WTC11 (cell line): ENCODE results near the gene FTCD. TPM values are rescaled to one million over a fixed set of nuclear protein-coding genes. Genes with fewer than 3 reads are reported as not detected.

Experiments
- ATAC-seq: fragments of 200-7000 bp; cut with Tn5 transposase; 2 replicates; pipeline ENCODE4 v1.10.0; 2021; ENCODE audit warnings: mild to moderate bottlenecking, moderate library complexity
- CTCF ChIA-PET: fragments of 300-600 bp; sonication (Branson Sonifier 250); formaldehyde crosslinking; loops from one replicate; lab custom pipeline; 2021; ENCODE audit warnings: antibody characterized with exemption; lab: Charles Lee
- POLR2A ChIA-PET: fragments of 350-600 bp; sonication (Branson Sonifier 250); formaldehyde crosslinking; loops from one replicate; lab custom pipeline; 2021; ENCODE audit warnings: antibody characterized with exemption; lab: Charles Lee
- DNase-seq: peaks from one replicate; pipeline ENCODE4 v3.0.0; 2021; ENCODE audit warnings: low spot score
- H3K27ac Mint-ChIP-seq: 2 replicates; pipeline ENCODE4 v1.8.0; 2021; ENCODE audit warnings: mixed read lengths
- H3K27me3 Mint-ChIP-seq: 2 replicates; pipeline ENCODE4 v1.8.0; 2021; ENCODE audit warnings: low read depth, mild to moderate bottlenecking, moderate library complexity, mixed read lengths
- H3K36me3 Mint-ChIP-seq: 2 replicates; pipeline ENCODE4 v1.8.0; 2021; ENCODE audit warnings: mixed read lengths
- H3K4me1 Mint-ChIP-seq: 2 replicates; pipeline ENCODE4 v1.8.0; 2022; ENCODE audit warnings: mixed read lengths
- H3K4me3 Mint-ChIP-seq: 2 replicates; pipeline ENCODE4 v1.8.0; 2021; ENCODE audit warnings: mild to moderate bottlenecking, moderate library complexity, mixed read lengths
- H3K9me3 Mint-ChIP-seq: 2 replicates; pipeline ENCODE4 v1.8.0; 2021; ENCODE audit warnings: mixed read lengths
- ATF2 ChIP-seq: sonication (generic); formaldehyde crosslinking; IDR thresholded peaks from 2 replicates; pipeline ENCODE4 v1.8.1; 2022; ENCODE audit warnings: low read depth, missing genetic modification reagents, borderline replicate concordance
- E2F4 ChIP-seq: sonication (generic); formaldehyde crosslinking; IDR thresholded peaks from 2 replicates; pipeline ENCODE4 v1.8.1; 2022; ENCODE audit warnings: low read depth, mild to moderate bottlenecking, moderate library complexity, missing genetic modification reagents, borderline replicate concordance
- ELF4 ChIP-seq: sonication (generic); formaldehyde crosslinking; IDR thresholded peaks from 2 replicates; pipeline ENCODE4 v1.8.1; 2022; ENCODE audit warnings: low read depth, mild to moderate bottlenecking, moderate library complexity, missing genetic modification reagents
- MLX ChIP-seq: sonication (generic); formaldehyde crosslinking; IDR thresholded peaks from 2 replicates; pipeline ENCODE4 v1.8.1; 2023; ENCODE audit warnings: mild to moderate bottlenecking, missing genetic modification reagents, moderate library complexity
- PRDM15 ChIP-seq: sonication (generic); formaldehyde crosslinking; IDR thresholded peaks from 2 replicates; pipeline ENCODE4 v1.8.0; 2022; ENCODE audit warnings: missing genetic modification reagents
- PREB ChIP-seq: sonication (generic); formaldehyde crosslinking; IDR thresholded peaks from 2 replicates; pipeline ENCODE4 v1.8.1; 2022; ENCODE audit warnings: mild to moderate bottlenecking, missing genetic modification reagents, moderate library complexity, borderline replicate concordance
- RORB ChIP-seq: fragments of 250-450 bp; sonication (Bioruptor Pico); IDR thresholded peaks from 2 replicates; pipeline ENCODE4 v1.9.0; 2021; ENCODE audit warnings: mild to moderate bottlenecking
- TP53 ChIP-seq: sonication (generic); formaldehyde crosslinking; IDR thresholded peaks from 2 replicates; pipeline ENCODE4 v1.8.1; 2023; ENCODE audit warnings: mild to moderate bottlenecking, missing genetic modification reagents
- ZNF138 ChIP-seq: sonication (generic); formaldehyde crosslinking; conservative IDR thresholded peaks from 2 replicates; pipeline ENCODE4 v1.8.1; 2022; ENCODE audit warnings: mild to moderate bottlenecking, moderate library complexity, missing genetic modification reagents
- ZNF232 ChIP-seq: sonication (generic); formaldehyde crosslinking; IDR thresholded peaks from 2 replicates; pipeline ENCODE4 v1.8.0; 2022; ENCODE audit warnings: mild to moderate bottlenecking, missing genetic modification reagents
- ZNF423 ChIP-seq: fragments of 250-450 bp; sonication (Bioruptor Pico); IDR thresholded peaks from 2 replicates; pipeline ENCODE4 v2.1.2; 2022; ENCODE audit warnings: mild to moderate bottlenecking, moderate library complexity
- ZNF425 ChIP-seq: fragments of 250-450 bp; sonication (Bioruptor Pico); conservative IDR thresholded peaks from 2 replicates; pipeline ENCODE4 v1.9.0; 2021; ENCODE audit warnings: mild to moderate bottlenecking
- ZNF532 ChIP-seq: fragments of 250-450 bp; sonication (Bioruptor Pico); IDR thresholded peaks from 2 replicates; pipeline ENCODE4 v1.9.0; 2021; ENCODE audit warnings: mild to moderate bottlenecking, borderline replicate concordance
- ZNF671 ChIP-seq: fragments of 250-450 bp; sonication (Bioruptor Pico); IDR thresholded peaks from 2 replicates; pipeline ENCODE4 v1.8.0; 2021; ENCODE audit warnings: mild to moderate bottlenecking
- total RNA-seq: library from RNA; stranded (reverse); gene quantifications from 3 replicates; pipeline ENCODE4 v1.2.3, GENCODE V29; 2021

Gene FTCD
- total RNA-seq, 1 experiment from 2014 or later, result 6.1 TPM

- no peak for TF ChIP-seq E2F4 (CRISPR knock-in tag)
- TF ChIP-seq PRDM15 (CRISPR knock-in tag), result 0 out of 2 replicates have a peak, but pooled peaks have one; percentile 9
- DNase-seq (peak; percentile 25), ATAC-seq (peak; percentile 69)
- Mint-ChIP-seq H3K27ac (no peak overlapping the region), H3K4me3 (no peak overlapping the region), H3K4me1 (peaks cover 12% of the 10 kb centered on the region), H3K27me3 (peaks cover 2% of the 10 kb centered on the region; the same call in 1 of the 2 replicates), H3K9me3 (peaks cover 35% of the 10 kb centered on the region), H3K36me3 (peaks cover 62% of the 10 kb centered on the region)
- POLR2A ChIA-PET, result no interaction called here
- CTCF ChIA-PET, result interaction anchor here (0.5 to 2.0 kb wide), 9 partner anchors 13 to 140 kb away, joined by 3 to 13 read pairs (median 4); no protein-coding TSS in a partner anchor
Measured at GRCh38 chr21:46110499-46111192, 44.7 kb downstream of the FTCD start.

- ChIA-PET POLR2A (no interaction called here), CTCF (interaction anchor here (0.9 to 2.0 kb wide), 4 partner anchors 34 to 137 kb away, joined by 3 to 13 read pairs (median 6); no protein-coding TSS in a partner anchor)
- peaks cover 12% of the 10 kb centered on the region for H3K4me1 Mint-ChIP-seq
- peaks cover 59% of the 10 kb centered on the region for H3K36me3 Mint-ChIP-seq
- H3K4me3 Mint-ChIP-seq, result no peak overlapping the region
- no peak for DNase-seq
- H3K27me3 Mint-ChIP-seq, result peaks cover 2% of the 10 kb centered on the region; the same call in 1 of the 2 replicates
- no peak overlapping the region for H3K27ac Mint-ChIP-seq
- peaks cover 36% of the 10 kb centered on the region for H3K9me3 Mint-ChIP-seq
- no peak for ATAC-seq
- no peak for TF ChIP-seq ZNF671 (CRISPR knock-in tag)
- no peak for TF ChIP-seq ELF4 (CRISPR knock-in tag)
- TF ChIP-seq TP53 (CRISPR knock-in tag), result no peak
- no peak for TF ChIP-seq E2F4 (CRISPR knock-in tag)
- TF ChIP-seq ATF2, result no peak
- TF ChIP-seq ZNF425 (CRISPR knock-in tag), result no peak
- TF ChIP-seq RORB (CRISPR knock-in tag), result no peak
- no peak for TF ChIP-seq ZNF532 (CRISPR knock-in tag)
- TF ChIP-seq ZNF232 (CRISPR knock-in tag), result no peak
- no peak for TF ChIP-seq ZNF138 (CRISPR knock-in tag)
- no peak for TF ChIP-seq ZNF423 (CRISPR knock-in tag)
- no peak for TF ChIP-seq MLX (CRISPR knock-in tag)
- no peak for TF ChIP-seq PREB (CRISPR knock-in tag)
Measured at GRCh38 chr21:46109313-46110221, 45.8 kb downstream of the FTCD start.
